ENCODE data around the gene DOCK10.

Gene DOCK10

DNA sequence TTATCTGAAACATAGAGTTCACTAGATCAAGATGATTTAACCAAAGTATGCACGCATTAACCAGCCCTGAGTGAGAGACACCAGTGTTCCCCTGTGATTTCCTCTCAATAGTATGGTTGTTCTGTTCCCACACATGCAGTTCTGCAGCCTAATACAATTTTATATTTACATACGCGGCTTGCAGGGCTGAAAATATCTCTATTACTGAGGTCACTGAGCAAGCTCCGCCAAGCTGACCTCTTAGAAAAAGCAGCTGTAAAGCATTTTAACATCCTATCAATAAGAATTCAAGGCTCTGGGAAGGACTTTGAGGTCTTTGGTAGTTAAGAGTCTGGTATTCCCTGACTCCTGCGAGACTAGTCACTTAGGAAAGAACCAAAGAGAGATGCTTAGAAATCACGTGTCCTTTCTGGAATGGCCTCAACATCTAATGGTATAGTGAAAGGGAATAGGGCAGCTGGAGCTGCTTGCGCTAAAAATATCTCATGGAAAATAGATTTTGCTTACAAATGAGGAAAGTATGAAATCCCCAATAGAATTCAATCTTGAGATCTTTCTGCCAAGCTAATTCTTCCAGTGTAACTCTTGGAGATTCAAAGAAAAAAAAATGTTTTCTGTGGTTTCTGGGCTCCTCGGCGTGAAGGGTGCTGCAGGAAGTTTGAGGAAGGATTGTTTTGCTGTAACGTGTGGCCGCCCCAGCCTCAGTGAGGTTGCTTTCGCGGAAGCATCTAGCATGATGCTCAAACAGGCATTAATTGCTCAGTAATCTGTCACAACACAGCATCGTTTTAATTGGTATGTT is 59.2 kb downstream of the DOCK10 start:
- DNase-seq, result peak in 13 of 58 donors; percentile 4 to 51 (median 21)

DNA sequence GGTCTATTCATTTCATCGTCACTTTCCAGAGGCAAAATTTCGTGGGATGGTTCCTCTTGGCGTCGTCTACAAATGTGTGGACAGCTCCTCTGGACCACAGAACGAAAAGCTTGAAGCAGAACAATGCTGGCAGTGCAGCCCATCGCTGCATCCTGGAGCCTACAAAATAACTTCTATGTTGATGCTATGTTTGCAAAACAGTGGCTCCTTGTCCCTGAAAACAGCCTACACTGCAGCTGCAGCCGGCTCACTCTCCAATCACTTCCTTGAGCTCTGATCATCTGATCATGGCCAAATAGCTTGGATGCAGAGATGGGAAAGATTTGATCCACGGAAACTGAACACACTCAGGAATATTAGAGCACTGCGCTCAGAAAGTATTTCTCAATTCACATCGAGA is 60.0 kb downstream of the DOCK10 start:
- DNase-seq, result peak in 51 of 58 donors; percentile 13 to 92 (median 64)

DNA sequence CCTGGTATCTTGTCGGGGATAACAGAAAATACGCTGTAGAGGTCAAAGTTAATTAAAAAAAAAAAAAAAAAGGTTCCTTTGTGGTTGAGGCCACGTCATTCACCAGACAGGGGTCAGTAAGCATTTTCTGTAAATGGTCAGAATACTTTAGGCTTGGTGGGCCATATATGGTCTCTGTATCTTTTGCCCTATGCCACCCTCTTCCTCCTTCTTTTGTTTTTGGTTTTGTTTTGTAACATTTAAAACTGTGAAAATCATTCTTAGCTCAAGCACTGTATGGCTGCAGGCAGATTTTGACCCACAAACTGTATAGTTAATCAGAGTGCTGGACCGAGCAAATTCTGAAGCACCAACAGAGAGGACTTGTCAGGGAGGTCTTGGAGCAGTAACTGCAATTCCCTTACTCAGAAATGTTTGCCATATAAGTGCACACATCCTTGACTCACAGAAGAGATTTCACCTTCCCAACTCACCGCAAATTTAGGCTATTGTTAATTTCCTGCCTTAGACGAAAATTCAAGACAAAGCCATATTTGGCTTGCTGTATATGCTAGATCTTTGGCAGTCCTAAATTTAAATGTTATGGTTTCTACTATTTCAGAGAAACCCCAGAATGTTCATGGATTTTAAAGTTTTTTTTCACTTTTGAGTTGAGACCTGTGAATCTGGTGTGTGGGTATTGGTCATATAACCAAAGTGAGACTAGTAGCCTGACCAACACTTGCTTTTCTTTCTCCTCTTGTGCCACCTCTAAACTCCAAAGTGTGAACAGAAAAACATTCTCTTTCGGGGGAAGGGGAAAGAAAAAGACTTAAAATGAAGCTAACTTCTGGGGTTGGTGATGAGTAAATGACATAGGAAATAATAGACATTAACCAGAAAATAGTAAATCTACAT is 65.4 kb downstream of the DOCK10 start:
- no peak for DNase-seq

DNA sequence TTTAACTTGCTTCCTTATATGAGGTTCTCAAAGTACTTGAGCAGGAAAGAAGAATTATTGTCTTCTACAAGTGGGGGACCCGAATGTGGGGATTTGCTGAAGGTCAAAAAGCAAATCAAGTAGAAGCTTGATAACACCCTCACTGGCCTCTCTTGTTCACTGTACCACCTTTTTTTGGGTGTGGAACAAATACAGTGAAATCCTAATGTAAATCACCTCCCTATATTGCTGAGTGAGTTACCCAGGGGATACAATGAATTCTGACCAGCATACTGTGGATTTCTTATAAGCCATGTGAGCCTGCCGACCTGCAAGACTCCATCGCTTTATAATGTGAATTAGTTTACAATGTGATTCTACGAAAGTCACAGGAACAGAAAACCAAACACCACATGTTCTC is 66.5 kb downstream of the DOCK10 start:
- DNase-seq, result no peak

DNA sequence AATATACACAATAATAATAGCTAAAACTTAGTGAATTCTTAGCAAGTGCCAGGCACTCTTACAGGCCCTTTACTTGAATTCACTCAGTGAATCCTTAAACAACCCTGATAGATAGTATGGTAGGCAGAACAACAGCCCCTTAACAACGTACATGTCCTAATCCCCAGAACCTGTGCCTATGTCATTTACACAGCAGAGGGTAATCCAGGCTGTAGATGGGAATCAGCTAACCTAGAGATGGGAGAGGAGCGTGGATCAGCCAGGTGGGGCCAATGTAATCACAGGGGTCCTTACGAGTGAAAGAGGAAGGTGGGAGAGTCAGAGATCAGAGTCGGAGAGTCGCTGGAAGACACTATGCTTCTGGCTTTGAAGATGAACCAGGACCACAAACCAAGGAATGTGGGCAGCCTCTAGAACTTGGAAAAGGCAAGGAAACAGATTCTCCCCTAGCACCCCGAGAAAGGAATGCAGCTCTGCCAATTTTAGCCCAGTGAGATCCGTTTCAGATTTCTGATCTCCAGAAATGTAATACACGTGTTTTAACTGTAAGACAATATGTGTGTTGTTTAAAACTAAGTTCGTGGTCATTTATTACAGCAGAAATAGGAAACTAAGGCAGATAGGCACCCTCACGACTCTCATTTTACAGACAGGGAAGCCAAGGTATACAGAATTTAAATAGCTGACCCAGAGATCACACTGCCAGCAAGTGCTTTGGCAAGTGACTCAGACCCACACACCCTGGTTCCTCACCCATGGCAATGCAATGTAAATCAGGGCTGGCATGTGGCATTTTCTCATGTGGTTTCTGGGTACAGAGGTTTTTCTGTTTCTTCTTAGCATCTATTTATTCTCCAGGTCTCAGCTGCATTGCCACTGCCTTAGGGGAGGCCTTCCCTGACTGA is 68.9 kb downstream of the DOCK10 start:
- DNase-seq, result peak in 1 of 58 donors; percentile 21

DNA sequence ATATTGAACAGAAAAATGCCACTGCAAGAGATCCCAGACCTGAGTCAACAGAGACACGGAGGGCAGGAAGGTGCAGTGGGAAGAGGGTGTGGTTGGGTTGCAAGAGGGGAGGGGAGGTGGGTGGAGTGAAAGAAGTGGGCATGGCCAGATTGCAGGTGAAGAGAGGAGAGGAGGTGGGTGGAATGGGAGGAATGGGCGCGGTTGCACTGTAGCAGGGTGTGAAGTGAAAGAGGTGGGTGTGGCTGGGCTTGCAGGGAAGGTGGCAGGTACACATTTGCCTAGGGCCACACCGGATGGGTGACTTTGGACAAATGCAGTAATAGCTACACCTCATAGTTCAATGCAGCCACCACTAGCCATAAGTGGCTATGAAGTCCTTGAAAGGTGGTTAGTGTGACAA is 71.1 kb downstream of the DOCK10 start:
- no peak for DNase-seq

DNA sequence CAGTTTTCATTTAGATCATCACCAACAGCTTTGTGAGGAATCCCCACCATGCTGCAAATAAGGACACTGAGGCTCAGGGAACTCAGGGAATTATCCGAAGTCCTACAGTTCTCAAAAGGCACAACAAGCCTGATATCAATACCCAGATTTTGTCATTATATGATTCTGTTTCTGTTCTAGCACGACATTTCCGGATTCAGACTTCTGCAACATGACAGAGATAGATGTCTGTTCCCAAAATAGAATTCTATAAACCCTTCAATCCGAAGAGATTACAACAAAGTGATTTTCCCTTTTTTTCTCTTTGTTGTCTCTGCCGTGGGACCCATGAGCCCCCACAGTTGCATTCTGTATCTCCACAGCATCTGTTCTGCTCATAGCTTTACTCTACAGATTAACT is 72.0 kb downstream of the DOCK10 start:
- no peak for DNase-seq

DNA sequence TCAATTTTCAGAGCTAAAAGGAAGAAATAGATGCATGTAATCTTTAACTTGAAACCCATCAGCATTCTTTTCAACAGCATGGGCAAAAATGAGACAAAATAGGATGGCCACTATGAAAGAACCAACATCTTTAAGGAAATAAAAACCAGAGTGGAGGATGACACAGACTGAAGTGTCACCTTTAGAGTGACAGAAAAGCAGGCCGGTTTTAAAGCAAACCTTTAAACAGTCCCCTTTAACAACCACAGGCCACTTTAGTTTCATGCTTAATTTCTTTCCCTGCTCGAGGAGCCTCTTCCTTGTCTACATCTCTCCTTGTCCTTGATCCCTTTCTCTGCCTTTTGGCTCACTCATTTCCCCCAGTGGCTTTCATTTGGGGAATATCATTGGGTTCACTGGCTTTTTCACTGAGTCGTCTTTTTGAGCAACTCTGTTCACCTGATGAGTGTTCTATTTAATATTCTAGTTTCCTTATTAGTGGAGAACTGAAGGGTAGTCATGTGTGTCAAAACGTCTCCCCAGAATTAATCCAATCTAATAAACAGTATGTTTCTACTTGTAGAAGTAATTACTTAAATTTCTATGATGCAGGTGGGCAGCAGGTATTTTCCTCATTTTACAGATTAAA is 72.5 kb downstream of the DOCK10 start:
- no peak for DNase-seq

DNA sequence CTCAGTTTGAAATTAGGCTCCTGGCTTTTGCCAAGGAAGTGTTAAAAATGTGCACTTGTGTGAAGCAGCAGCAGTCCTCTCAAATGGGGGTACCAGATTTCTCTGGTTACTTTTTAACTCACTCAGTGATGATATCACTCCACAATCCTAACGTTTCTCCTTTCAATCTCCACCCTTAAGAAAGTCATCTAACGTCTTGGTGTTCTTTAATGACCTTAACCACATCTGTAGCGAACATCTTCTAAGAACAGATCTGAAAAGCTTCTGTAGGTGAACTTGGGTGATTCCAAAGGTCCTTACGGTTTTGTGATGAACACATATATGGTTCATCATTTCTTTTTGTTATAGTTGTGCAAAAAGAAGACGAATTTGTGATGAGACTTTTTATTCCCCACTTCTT is 73.2 kb downstream of the DOCK10 start:
- no peak for DNase-seq

DNA sequence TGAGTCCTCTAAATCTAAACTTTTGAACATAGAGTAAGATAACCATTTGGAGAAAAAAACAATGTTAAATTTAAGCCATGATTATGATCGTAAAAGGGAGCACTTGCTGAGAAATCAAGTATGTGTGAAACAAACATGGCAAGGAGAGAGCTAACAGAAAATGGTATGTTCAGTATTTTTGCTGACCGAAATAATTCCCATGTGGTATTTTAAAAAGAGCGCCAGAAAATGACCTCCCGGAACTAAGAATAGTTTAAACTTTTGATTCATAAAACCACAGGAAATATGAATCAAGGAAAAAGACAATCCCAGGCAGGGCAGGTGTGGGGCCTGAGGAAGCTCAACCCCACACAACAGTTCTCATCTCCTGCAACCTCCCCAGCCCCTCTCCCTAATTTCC is 74.2 kb downstream of the DOCK10 start:
- DNase-seq, result no peak

DNA sequence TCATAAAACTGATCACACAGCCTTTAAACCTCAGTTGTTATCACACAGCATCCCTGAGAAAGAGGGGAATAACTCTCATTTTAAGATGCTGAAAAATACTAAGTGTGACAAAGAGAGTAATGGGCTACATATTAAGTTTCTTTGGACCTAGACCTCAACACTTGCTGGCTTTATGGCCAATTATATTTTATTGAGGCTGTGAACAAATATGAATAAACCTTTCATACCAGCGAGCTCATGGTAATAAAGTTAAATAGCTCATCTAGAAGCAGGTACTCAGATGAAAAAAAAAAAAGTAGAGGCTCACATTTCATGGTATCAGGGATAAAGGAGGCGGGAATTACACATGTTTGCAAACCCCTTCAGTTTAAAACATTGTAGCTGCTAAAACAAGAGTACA is 75.7 kb downstream of the DOCK10 start:
- no peak for DNase-seq

DNA sequence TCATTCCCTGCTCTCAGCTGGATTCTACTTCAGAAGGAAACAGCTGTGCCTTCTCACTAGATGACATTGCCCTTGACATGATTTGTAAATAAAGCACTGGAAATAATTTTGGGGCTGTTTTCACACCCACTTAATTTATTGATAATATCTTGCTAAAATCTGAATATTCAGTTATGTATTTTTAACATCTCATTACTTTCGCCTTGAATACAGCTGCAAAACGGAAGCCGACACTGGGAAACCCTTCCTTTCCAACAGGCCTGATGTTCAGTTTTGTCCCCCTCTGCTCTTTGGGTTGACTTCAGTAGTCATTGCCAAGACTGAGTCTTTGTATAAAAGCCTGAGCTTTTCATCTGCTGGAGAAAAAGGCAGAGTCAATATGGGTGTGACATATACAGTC is 82.7 kb downstream of the DOCK10 start:
- DNase-seq, result no peak

DNA sequence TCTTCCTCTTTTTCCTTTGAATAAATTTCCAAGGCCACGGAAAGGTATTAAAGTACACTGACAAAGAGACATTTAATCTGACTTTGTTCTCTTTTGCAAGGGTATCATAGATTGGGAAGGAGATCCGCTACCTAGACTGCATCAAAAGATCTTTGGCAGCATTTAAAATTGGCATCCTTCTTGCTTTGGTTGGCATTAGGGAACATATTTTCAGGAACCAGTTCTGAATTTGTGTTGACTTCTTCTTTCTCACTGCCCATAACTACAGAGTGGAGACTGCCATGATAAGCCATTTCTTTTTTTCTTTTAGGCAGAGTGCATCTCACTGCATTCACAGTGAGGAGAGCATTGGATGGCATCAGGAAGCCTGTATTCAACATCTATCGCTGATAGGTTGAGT is 83.4 kb downstream of the DOCK10 start:
- DNase-seq, result peak in 1 of 58 donors; percentile 28

DNA sequence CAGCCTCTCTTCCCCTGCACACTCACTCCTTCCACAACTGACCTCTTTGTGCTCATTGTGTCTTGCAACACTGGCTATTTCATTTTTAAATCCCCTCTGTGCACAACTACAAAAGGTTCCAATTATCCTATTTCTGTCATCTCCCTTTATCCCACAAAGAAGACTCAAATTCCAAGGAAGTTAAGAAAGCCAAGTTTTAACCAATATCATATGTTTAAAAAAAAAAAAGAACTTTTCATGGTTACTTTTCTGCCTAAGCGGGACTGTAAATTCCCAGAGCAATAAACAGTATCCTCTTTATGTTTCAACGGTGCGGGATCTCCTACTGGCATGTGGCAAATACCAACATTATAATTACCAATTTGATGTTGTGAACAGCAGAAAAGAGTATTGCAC is 83.8 kb downstream of the DOCK10 start:
- no peak for DNase-seq

DNA sequence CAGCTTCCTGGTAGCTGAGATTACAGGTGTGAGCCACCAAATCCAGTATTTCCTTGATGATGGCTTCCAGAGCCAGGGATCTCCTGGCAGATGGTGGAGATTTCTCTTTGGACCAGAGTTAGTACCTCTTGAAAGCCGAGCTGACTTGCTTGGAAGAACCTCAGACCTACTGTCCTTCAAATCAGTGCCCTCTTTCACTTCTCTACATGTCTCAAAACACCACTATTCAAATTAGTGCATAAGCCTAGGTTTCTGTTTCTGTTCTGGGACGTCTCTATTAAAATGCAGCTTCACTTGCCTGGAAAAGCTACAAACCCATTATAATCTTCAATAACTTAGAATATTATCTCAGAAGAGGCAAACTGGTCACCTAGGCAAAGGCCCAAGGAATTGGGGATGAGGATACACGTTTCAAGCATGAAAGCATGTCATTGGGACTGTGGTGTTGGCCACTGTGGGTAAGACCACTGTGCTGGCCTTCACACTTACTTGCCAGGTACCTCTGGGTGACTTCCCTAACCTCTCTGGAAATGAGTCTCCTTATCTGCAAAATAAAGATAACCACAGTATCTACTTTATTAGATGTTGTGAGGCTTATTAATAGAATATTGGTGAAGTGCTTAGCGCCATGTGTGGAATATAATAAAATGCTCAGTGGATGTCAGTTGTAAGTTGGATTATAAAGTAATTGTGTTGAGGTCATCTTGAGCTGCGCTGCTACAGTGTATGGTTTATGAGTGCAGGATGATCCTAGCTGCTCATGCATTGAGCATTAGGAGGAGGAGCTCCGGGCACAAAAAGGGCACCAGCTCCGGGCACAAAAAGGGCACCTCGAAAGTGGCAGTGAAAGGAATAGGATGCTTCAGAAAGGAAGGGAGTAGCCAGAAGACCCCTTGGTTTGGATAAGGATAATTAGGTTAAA is 84.5 kb downstream of the DOCK10 start:
- DNase-seq, result no peak

DNA sequence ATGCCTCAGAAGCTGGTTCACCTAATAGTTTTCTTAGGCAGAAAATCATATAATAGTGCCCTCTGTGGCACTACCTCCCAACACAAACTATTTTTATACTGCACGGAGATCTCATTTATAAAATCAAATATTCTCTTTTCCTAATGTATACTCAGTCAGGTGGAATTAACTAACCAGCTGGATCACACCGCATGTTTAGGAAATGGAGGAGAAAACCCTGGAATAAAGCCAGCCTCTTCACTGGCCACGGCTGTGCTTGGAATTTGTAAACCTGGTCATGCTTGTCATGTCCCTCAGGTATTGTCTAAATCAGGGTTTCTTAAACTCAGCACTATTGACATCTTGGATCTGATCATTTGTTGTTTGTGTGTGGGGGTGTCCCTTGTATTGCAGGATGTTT is 85.6 kb downstream of the DOCK10 start:
- DNase-seq, result no peak

DNA sequence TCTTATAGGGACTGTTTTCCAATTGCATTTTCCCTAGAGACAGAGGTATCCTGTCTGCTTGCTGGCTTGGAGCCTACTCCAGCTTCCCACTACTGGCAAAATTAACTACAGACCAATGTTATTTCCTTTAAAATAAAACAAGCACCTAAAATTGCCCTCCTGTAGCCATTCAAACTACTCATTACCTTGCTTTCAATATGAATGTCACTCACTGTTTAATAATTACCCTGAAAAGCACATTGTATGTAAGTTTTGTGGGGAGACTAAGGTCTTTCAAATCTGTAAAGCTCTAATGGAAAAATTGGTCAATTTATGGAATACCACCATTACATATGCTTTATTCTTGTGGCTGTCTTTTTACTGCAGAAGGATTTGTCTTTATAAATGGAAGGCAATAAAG is 87.3 kb downstream of the DOCK10 start:
- DNase-seq, result no peak

DNA sequence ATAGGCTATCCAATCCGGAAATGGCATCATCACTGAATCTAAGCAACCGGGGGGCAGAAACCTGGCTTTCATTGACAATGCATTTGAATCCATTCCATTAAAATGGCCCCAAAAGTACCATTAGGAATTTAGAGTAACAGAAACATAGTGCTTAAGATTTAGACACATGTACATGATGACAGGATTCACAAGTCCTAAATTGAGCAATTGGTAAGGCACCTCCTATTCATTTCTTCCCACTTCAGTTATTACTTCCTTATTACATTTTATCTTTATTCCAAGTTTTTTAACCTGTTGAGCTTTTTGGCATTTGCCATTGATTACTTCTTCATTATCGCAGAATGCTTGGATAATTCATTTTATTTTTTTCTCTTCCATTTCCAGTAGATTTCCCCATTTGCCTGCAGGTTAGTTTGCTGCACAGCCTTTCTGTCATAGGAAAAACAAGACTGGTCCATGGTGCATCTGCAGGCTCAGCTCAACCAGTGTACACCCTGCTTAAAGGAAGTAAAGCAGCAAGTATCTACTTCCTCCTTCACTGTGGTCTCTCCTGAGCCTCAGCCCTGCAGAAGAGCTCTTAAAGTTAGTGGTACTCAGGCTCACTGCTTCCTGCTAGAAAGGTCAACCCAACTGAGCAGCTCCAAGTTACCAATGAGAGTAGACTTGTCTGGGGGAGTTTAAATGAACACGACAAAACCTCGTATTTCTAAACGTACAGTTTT is 89.2 kb downstream of the DOCK10 start:
- DNase-seq, result peak in 4 of 58 donors; percentile 12 to 24 (median 14)
